Measurements from ENCODE around the gene FOXR1.

DNA sequence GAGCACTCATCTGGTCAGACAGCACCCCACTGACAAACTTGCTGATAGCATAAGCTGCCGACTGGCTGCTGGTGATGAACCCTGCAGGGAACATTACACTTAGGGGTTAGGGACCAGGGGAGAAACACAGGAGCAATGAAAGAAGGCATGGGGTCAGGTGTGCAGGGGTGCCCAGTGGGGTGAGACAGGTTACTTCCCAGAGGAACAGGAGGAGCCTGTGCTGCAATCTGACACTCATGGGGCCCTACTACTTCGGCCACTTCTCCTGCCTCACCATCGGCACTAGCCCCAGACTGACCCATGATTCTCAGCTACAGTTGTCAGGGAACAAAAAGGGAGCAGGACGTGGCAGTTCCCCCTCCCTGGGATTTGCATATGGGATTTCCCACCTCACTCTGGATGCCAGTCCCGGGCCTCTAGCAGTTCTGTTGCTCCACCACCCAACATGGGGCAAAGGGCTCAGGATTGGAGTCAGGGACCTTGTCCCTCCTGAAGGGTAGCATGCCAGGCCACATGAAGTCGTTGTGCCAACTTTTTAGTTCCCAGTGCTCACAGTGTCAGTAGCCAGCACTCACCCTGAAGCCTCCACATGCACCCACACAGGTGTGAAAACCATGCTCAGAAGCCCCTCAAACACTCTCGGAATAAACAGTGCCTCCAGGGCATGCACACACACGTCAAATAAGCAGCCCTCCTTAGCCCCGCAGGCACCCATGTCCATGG lies 56.9 kb downstream of the FOXR1 start:
- TF ChIP-seq NANOG (IDR thresholded peaks at IDR 0.05; ENCODE audit: insufficient read depth, low read depth, low read length, poor library complexity, severe bottlenecking): no peak
- TF ChIP-seq EGR1 (IDR thresholded peaks at IDR 0.05; ENCODE audit: borderline replicate concordance, low read depth, low read length): no peak
- TF ChIP-seq SIN3A (conservative IDR thresholded peaks at IDR 0.05 in 1 of 2, IDR thresholded peaks at IDR 0.05 in 1 of 2; ENCODE audit: low read depth in 1 of 2, low read length in 2 of 2): no peak
- no peak for TF ChIP-seq FOSL1 (IDR thresholded peaks at IDR 0.05; ENCODE audit: insufficient read depth, low read depth, low read length)
- no peak for TF ChIP-seq ASH2L (IDR thresholded peaks at IDR 0.05; ENCODE audit: low read length)
- TF ChIP-seq, protein P1, sequence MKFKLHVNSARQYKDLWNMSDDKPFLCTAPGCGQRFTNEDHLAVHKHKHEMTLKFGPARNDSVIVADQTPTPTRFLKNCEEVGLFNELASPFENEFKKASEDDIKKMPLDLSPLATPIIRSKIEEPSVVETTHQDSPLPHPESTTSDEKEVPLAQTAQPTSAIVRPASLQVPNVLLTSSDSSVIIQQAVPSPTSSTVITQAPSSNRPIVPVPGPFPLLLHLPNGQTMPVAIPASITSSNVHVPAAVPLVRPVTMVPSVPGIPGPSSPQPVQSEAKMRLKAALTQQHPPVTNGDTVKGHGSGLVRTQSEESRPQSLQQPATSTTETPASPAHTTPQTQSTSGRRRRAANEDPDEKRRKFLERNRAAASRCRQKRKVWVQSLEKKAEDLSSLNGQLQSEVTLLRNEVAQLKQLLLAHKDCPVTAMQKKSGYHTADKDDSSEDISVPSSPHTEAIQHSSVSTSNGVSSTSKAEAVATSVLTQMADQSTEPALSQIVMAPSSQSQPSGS (IDR thresholded peaks at IDR 0.05; ENCODE audit: low read length): no peak

Measured in H1 (cell line).